Stimulated activated CD8-positive, alpha-beta memory T cell treated with anti-CD3 and anti-CD28 coated beads, Interleukin-4, amount 100 ng/mL, for 48 hours (primary cell): ENCODE measurements around the gene TMEM179B.
"Not testable (repeated sequence)": the region's sequence is repeated elsewhere in the genome, so short reads cannot be mapped to it uniquely, and the experiment has no call there.

Source experiments
- DNase-seq: peaks from one replicate; pipeline ENCODE4 v3.0.0-alpha.2; 2020

TMEM179B gene, protein sequence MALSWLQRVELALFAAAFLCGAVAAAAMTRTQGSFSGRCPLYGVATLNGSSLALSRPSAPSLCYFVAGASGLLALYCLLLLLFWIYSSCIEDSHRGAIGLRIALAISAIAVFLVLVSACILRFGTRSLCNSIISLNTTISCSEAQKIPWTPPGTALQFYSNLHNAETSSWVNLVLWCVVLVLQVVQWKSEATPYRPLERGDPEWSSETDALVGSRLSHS

DNA sequence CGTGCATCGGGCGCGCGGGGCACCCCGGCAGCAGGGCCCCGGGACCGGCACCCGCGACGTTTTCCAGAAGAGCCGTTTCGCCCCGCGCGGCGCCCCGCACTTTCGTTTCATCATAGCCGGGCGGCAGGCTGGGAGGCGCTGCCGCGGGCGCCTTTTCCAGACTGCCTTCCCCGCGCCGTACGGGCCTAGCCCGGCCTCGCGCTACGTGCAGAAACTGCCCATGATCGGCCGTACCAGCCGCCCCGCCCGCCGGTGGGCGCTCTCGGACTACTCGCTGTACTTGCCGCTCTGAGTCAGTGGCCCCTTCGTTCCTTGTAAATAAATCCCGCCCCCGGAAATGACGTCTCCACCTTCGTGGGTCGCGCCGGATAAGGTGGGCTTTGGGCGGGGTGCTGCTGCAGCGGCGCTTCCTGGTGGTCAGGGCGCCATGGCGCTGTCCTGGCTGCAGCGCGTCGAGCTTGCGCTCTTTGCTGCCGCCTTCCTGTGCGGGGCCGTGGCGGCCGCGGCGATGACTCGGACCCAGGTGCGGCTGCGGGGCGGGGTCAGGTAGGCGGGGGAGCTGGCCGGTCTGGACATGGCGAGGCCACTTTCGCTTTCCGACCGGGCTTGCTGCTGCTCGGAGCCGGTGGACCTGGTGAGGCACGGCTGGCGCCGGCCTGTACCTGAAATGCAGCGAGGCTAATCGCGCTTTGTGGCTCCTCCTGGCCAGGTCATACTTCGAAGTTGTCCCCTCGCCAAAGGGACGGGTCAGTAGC is at the start of gene TMEM179B:
Gene TMEM179B, plus strand, starts transcription at position 398 of the 755 bp plus-strand sequence. Its CDS starts 30 bp downstream, at position 428.
- DNase-seq = peak; percentile 100

DNA sequence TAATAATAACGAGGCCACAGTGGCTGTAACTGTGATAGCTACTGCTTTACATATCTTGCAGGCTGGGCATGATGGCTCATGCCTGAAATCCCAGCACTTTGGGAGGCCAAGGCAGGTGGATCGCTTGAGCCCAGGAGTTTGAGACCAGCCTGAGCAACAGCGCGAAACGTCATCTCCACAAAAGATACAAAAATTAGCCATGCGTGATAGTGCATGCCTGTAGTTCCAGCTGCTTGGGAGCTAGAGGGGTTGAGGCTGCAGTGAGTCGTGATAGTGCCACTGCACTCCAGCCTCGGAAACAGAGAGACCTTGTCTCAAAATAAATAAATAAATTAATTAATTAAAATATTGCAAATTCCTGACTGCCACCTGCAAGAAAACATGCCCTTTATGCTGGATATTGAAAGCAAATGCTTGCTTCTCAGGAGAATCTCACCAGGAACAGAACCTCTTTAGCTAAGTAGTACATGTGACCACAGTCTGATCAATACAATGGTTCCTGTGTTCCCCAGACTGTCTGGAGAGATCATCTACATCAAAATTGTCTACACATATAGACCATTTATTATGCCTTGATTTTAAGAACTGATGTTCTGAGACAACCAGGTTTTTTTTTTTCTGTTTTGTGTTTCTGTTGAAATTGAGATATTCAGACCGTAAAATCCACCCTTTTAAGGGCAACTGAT is 39.6 kb upstream of the TMEM179B start:
- no peak for DNase-seq

GRCh38 chr11:62749931-62750330 is 37.3 kb upstream of the TMEM179B start:
- DNase-seq = not testable (repeated sequence)

GRCh38 chr11:62752177-62752785 is 34.9 kb upstream of the TMEM179B start:
- no peak for DNase-seq

DNA sequence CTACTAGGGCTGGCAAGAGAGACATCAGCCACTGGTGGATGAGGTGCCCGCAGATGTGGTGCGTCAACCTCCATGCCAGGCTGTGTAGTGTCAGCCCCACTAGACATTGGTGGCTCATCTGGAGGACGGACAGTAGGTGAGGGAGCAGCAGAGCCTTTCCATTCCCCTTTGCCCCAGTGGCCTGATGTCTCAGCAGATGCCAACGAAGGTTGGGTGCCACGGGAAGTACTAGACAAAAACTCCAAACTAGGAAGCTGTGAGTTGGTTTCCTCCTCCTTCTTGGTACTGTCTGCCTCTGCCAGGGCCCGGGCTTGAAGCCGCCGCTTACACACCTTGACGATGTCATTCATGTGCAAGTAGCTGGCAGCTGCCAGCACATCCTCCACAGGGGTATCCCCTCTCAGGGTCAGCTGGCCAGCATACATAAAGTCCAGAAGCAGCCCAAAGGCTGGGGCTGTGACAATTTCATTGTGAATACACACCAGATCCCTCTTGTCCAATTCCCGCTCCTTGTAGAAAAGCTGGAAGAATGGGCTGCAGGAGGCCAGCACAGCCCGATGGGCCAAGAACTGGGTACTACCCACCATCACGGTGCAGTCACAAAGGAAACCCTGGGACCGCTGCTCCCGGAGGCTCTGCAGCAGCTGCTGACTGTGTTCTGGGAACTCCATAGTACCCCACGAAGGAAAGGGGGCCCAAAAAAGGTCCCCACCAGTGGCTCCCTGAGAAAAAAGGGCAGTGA is 34.0 kb upstream of the TMEM179B start:
- no peak for DNase-seq

DNA sequence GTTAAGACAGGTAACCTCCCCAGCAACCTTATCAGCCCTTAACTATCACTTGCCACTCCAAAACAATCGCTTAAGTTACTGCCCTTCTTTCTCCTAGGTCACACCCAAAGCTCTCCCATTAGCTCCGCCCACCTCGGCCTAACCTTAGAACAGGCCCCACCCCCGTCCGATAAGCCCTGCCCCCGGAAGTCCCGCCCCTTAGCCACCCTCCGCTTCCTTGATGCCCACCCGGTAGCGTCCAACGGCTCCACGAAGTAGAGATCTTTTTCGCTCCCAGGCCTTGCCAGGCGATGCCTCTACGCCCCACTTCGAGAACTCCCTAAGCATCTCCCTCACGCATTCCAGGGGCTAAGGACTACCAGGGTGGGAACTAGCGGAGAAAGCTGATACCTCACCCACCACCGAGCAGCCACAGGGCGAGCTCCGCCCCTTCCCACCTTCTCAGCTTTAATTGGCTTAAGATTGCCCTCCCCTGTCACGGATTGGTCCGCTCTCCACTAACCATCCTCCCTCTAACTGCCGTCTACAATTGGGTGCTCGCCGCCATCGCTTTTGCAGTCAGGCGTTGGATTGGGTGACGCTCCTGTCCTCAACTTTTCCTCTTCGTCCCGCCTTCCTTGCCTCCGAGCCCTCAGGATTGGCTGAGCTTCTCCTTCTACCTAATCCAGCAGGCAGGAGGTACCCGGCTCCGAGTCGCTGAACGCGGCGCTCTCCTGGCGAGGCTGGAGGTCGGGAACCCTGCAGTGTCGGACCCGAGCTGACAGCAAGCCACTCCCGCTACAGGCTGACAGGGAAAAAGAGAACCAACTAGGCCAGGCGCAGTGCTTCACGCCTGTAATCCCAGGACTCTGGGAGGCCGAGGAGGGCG is 33.2 kb upstream of the TMEM179B start, which contains the start of gene ZBTB3:
Gene ZBTB3, minus strand, starts transcription at position 425 of the 868 bp plus-strand sequence. CDS start 496 bp downstream, outside the sequence.
- peak; percentile 97 for DNase-seq

GRCh38 chr11:62755086-62755615 is 32.1 kb upstream of the TMEM179B start:
- no peak for DNase-seq

DNA sequence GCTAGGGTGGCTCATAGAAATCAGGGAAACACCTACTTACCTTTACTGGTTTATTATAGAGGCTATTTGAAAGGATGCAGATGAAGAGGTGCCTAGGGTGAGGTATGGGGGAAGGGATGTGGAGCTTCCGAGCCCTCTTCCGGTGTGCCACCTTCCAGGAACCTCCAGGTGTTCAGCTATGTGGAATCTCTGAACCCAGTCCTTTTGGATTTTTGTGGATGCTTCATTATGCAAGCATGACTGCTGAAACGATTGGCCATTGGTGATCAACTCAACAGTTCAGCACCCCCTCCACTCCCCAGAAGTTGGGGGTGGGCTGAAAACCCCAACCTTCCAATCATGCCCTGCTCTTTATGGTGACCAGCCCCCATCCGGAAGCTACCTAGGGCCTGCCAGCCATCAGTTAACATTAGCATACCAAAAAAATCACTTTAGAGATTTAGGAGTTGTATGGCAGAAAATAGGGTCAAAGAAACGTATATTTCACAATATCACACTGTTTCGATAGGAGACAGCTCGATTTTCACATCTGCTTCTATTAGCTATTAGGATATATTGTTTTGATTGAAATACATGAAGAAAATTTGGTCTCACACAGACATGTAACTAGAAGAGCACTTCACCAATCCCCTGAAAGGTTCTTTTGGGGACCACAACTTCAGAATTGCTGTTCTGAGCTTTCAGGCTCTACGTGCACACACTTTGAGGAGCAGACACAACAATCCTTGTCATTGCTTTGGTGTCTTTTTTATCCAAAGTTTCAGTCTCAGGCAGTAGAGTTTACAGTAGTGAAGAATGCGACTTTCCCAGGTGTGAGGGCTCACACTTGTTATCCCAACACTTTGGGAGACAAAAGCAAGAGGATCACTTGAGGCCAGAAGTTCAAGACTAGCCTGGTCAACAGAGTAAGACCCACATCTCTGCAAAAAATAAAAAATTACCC is 29.1 kb upstream of the TMEM179B start:
- no peak for DNase-seq

DNA sequence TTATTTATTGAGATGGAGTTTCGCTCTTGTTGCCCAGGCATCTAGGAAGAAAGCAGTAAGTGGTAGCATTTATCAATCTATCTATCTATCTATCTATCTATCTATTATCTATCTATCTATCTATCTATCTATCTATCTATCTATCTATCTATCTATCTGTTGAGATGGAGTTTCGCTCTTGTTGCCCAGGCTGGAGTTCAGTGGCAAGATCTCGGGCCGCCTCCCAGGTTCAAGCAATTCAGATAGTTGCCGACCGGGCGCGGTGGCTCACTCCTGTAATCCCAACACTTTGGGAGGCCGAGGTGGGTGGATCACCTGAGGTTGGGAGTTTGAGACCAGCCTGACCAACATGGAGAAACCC is 26.4 kb upstream of the TMEM179B start:
- DNase-seq = peak; percentile 44

DNA sequence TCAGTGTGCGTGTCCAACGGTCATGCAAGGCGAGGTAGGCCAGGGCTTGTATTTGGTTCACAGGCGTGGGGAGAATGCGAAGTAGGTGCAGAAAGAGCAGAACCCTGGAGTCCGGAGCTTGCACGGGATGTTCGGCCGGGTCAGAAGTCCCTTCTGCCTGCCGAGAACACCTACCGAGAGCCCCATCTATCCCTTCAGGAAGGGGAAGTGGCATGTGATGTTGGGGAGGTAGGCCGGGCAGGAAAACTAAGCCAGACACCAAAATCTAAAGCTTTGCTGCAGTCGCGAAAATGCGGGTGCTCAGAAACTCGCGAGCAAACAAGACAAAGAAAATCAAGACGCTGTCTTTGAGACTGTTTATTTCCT is 16.4 kb upstream of the TMEM179B start:
- DNase-seq = peak; percentile 48

DNA sequence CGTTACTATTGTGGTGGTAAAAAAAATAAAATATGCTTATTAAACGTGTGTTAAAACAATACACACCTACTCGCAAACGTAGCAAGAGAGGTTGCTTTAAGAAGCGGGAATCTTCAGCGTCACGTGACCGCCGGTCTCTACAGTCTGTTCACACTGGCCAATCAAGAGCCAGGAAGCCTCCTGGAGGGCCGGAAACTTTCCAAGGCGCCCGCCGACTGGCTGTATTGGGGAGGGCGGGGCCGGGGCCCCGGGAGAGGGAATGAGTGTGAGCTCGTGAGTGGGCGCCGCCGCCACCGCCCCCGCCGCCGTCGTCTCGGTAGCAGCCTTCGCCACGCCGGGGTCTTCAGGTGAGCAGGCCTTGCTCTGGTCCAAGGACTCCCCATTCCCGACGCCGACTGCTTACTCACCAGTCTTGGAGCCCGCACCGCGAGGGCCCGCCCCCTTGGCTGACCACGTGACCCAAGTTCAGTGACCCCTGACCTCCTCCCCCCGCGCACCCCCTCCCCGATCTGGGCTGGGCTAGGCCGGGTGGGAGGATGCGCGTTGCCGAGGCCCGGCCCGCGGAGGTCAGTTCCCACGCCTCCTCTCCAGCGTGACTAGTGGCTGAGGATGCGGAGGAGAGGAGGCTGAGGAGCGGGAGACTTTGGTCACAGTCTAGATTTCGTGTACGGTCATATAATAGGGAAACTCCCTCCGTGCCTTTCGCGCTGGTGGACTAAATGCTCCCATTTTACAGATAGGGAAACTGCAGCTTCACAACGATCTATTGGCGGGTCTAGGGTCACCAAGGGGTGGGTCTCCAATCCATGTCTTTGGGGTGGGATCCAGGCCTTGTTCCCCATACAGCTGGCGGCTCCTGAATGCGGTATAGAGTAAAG is 15.8 kb upstream of the TMEM179B start, which contains the start of gene TAF6L:
Gene TAF6L, plus strand, starts transcription at position 253 of the 878 bp plus-strand sequence. CDS start 4,388 bp downstream, outside the sequence.
- peak; percentile 98 for DNase-seq

- no peak for DNase-seq
These were observed 12.8 kb upstream of the TMEM179B start for GRCh38 chr11:62774407-62774806.

GRCh38 chr11:62775646-62776045 is 11.6 kb upstream of the TMEM179B start:
- DNase-seq = no peak

GRCh38 chr11:62777389-62777788 is 9.8 kb upstream of the TMEM179B start:
- DNase-seq = no peak

GRCh38 chr11:62778441-62778840 is 8.8 kb upstream of the TMEM179B start:
- DNase-seq = no peak

DNA sequence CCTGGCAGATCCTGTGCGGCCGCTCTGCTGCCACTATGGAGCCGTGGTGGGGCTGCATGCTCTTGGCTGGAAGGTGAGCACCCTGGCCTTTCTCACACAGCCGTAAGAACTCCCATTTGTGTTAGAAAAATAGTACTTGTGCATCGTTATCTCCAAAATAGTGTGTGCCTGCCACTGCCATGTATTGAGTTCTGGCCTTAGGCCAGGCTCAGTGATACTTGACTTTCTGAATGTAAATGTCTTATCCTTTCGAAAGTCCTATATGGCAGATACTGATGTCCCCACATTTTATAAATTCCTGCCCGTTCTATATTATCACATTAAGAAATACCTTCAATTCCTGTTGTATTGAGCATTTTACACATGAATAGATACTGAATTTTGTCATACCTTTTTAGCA is 4.4 kb upstream of the TMEM179B start:
- DNase-seq = no peak

DNA sequence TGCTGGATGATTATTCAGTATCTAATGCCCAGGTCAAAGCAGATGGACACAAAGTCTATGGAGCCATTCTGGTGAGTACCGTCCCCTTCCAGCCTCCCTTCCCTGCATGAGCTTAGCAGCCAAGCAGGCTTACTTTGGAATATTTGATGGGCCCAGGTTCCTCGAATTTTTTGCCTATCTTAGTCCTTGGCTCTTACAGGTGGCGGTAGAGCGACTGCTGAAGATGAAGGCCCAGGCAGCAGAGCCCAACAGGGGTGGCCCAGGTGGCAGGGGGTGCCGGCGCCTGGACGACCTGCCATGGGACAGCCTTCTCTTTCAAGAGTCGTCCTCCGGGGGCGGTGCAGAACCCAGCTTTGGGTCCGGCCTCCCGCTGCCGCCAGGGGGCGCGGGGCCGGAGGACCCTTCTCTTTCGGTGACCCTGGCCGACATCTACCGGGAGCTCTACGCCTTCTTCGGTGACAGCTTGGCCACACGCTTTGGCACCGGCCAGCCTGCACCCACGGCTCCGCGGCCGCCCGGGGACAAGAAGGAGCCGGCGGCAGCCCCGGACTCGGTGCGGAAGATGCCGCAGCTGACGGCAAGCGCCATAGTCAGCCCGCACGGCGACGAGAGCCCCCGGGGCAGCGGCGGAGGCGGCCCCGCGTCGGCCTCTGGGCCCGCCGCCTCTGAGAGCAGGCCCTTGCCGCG is 741 bp upstream of the TMEM179B start:
- DNase-seq = peak; percentile 90

GRCh38 chr11:62788991-62789390 is 1.8 kb downstream of the TMEM179B start:
- DNase-seq = no peak
